GM12864 (cell line): ENCODE data around the gene THSD4.

Experiments used
- DNase-seq: peaks from one replicate; pipeline ENCODE4 v3.0.0-alpha.2; 2011; ENCODE audit warnings: low read depth
- H3K4me3 ChIP-seq: 2 replicates; pipeline ENCODE4 v1.5.1; 2011; ENCODE audit warnings: mild to moderate bottlenecking, low read depth, low read length, control low read depth
- CTCF ChIP-seq: IDR thresholded peaks from 2 replicates; pipeline ENCODE4 v1.5.1; 2011; ENCODE audit warnings: low read depth, mild to moderate bottlenecking, moderate library complexity, low read length, control low read depth, inconsistent platforms; ENCODE audit errors: missing control alignments

Gene THSD4

GRCh38 chr15:71426792-71427191, 311.5 kb downstream of the THSD4 start:
- DNase-seq: no peak
- no peak for TF ChIP-seq CTCF
- H3K4me3 ChIP-seq: no peak overlapping the region

GRCh38 chr15:71430782-71431181, 315.5 kb downstream of the THSD4 start:
- no peak for TF ChIP-seq CTCF
- H3K4me3 ChIP-seq: no peak overlapping the region
- no peak for DNase-seq

GRCh38 chr15:71431343-71432336, 316.4 kb downstream of the THSD4 start:
- TF ChIP-seq CTCF: no peak
- no peak for DNase-seq
- H3K4me3 ChIP-seq: no peak overlapping the region

- no peak for TF ChIP-seq CTCF
Observed at GRCh38 chr15:71433402-71433801, 318.1 kb downstream of the THSD4 start.

GRCh38 chr15:71434774-71435173, 319.5 kb downstream of the THSD4 start:
- no peak overlapping the region for H3K4me3 ChIP-seq
- DNase-seq: no peak
- TF ChIP-seq CTCF: no peak

More at GRCh38 chr15:71433402-71433801, 318.1 kb downstream of the THSD4 start:
- no peak for DNase-seq
- H3K4me3 ChIP-seq: no peak overlapping the region

- H3K4me3 ChIP-seq: no peak overlapping the region
- no peak for TF ChIP-seq CTCF
- no peak for DNase-seq
Observed at GRCh38 chr15:71435552-71435951, 320.3 kb downstream of the THSD4 start.
